ENCODE results near the gene ALKBH8. TPM values are rescaled to one million over a fixed set of nuclear protein-coding genes. Genes with fewer than 3 reads are reported as not detected.
A peak's percentile ranks its signal among the peaks of the same experiment; 100 is the strongest.
"Not testable (repeated sequence)": the region's sequence is repeated elsewhere in the genome, so short reads cannot be mapped to it uniquely, and the experiment has no call there.

Gene ALKBH8
- total RNA-seq, 1 experiment from 2014 or later, result 6.2 TPM

DNA sequence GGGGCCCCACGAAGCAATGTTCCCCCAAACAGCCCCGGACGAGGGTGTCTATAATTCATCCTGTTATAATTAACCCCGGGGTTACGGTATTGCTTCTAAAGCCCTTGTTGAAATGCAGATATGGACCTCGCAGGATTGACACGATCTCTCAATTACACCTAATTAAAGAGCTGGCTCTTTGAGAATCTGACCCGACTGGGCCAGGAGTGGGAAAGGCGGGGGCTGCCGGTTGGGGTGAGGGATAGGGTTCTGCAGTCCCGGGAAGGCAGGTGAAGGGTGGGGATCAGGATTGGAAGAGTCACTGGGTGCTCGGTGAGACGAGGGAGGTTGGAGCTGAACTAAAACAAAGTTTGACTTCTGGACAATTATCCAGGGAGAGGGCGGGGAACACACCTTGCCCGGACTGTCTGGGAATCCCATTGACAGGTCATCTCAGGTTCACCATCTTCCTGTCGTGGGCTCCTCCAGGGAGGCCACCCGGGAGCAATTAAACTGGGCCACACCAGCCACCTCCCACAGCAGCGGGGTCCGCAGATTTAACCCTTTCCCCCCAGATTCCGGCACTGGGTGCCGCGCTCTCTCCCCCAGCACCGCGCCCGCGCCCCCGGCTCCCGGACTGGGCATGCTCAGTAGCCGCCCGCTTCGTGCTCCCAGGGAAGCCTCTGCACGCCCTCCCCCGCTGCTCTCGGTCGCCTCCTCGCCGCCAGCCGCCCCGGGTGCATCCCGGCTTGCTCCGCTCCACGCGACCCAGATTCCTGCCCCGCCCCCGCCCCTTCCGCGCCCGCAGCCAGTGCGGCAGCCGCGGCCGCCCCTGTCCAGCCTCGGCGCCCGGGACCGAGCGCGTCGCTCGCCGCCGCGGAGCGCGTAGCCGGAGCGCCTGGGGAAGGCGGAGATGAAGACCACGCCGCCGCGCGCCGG lies 25.2 kb upstream of the ALKBH8 start, which contains the start of gene ELMOD1:
ELMOD1 (plus strand) TSS at position 688 of the 918 bp plus-strand sequence. CDS start 27,043 bp downstream, outside the sequence.
- H3K9me3 ChIP-seq (replicated peaks), result no peaks in the 10 kb centered on the region
- H3K36me3 ChIP-seq, result no peaks in the 10 kb centered on the region
- peaks cover 4% of the 10 kb centered on the region; the same call in 1 of the 2 replicates for H3K27me3 ChIP-seq (replicated peaks)
- H3K4me3 ChIP-seq, result peak within 1 kb of the TSS; percentile 42
- DNase-seq (ENCODE audit: low read depth in 1 of 2, low spot score in 2 of 2), result peak in 1 of 2 experiments; percentile 41
- H3K27ac ChIP-seq, result no peak within 1 kb of the TSS
- H3K4me1 ChIP-seq (replicated peaks), result peaks cover 7% of the 10 kb centered on the region

DNA sequence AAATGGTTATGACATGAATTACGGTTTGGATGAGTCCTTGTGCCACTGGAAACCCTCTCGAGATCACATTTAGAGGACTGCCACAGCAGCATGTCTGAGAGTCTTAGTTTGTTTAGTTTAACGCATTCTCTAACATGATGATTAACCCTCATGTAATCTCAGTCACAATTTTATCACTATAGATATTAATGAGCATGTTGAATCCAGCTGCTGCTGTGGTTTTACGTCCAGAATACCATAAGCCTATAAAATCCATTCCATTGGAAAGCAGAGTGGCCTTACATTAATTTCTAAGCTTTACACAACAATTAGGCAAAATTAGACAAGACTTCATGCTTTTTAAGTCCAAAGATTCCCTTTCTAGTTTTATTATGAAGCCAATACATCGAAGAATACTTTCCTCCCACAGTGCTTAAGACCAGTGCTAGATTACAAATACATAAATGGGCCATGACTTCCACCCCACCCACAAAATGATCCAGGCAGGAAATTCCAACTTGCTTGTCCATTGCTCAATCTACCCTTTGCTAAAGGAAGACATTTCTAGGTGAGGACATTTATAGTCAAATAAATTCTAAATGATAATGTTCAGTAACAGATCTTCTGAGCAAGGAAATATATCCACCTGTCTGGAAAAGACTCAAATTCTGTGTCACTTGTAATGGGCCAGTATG lies 21.9 kb upstream of the ALKBH8 start:
- peaks cover 4% of the 10 kb centered on the region; the same call in 1 of the 2 replicates for H3K27me3 ChIP-seq (replicated peaks)
- H3K4me1 ChIP-seq (replicated peaks), result peaks cover 7% of the 10 kb centered on the region
- no peak overlapping the region for H3K4me3 ChIP-seq
- no peaks in the 10 kb centered on the region for H3K36me3 ChIP-seq
- no peaks in the 10 kb centered on the region for H3K9me3 ChIP-seq (replicated peaks)
- no peak overlapping the region for H3K27ac ChIP-seq
- no peak for DNase-seq (ENCODE audit: low read depth in 1 of 2, low spot score in 2 of 2)

GRCh38 chr11:107583629-107584195 lies 18.2 kb upstream of the ALKBH8 start:
- no peak overlapping the region for H3K27ac ChIP-seq
- no peak for DNase-seq (ENCODE audit: low read depth in 1 of 2, low spot score in 2 of 2)
- no peaks in the 10 kb centered on the region for H3K9me3 ChIP-seq (replicated peaks)
- H3K4me1 ChIP-seq (replicated peaks), result peaks cover 7% of the 10 kb centered on the region
- no peak overlapping the region for H3K4me3 ChIP-seq
- H3K27me3 ChIP-seq (replicated peaks), result no peaks in the 10 kb centered on the region
- no peaks in the 10 kb centered on the region for H3K36me3 ChIP-seq

- Histone ChIP-seq H3K27me3 (replicated peaks) (no peaks in the 10 kb centered on the region), H3K36me3 (no peaks in the 10 kb centered on the region), H3K4me1 (replicated peaks) (no peaks in the 10 kb centered on the region), H3K9me3 (replicated peaks) (no peaks in the 10 kb centered on the region), H3K27ac (no peak overlapping the region), H3K4me3 (no peak overlapping the region)
- no peak for DNase-seq (ENCODE audit: low read depth in 1 of 2, low spot score in 2 of 2)
These were observed 15.6 kb upstream of the ALKBH8 start for GRCh38 chr11:107581147-107581546.

DNA sequence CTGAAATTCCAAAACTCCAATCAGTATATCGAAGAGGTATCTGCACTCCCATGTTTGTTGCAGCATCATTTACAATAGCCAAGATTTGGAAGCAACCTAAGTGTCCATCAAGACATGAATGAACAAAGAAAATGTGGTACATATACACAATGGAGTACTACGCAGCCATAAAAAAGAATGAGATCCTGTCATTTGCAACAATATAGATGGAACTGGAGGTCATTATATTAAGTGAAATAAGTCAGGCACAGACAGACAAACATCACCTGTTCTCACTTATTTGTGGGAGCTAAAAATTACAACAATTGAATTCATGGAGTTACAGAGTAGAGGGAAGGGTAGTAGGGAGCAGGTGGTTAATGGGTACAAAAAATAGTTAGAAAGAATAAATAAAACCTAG lies 13.6 kb upstream of the ALKBH8 start:
- not testable (repeated sequence) for H3K9me3 ChIP-seq (replicated peaks); H3K36me3 ChIP-seq; H3K4me1 ChIP-seq (replicated peaks); DNase-seq (ENCODE audit: low read depth in 1 of 2, low spot score in 2 of 2); H3K27me3 ChIP-seq (replicated peaks); H3K4me3 ChIP-seq; H3K27ac ChIP-seq

- Histone ChIP-seq H3K27ac (no peak overlapping the region), H3K9me3 (replicated peaks) (no peaks in the 10 kb centered on the region), H3K27me3 (replicated peaks) (no peaks in the 10 kb centered on the region), H3K4me1 (replicated peaks) (no peaks in the 10 kb centered on the region), H3K4me3 (no peak overlapping the region), H3K36me3 (no peaks in the 10 kb centered on the region)
- DNase-seq (ENCODE audit: low read depth in 1 of 2, low spot score in 2 of 2), result no peak
These were observed 11.8 kb upstream of the ALKBH8 start for GRCh38 chr11:107577346-107577711.

- H3K36me3 ChIP-seq, result not testable (repeated sequence)
These were observed 11.2 kb upstream of the ALKBH8 start for GRCh38 chr11:107576497-107577345.

DNA sequence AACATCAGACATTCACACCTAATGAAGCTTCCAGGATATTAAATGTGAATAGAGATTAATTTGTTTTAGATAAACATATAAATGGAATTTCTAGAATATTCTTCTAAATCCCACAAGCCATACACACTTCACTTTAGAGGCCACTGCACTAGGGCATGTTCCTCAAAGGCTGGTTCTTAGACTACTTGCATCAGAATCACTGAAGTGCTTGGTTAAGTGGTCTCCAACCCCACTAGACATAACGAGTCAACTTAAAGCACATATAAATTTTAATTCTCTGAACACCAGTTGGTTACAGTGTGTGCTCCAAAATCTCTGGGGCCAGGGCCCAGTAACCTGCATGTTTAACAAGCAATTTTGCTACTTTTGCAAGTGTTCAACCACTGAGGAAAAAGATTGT lies 7.9 kb upstream of the ALKBH8 start:
- DNase-seq (ENCODE audit: low read depth in 1 of 2, low spot score in 2 of 2), result no peak
- no peaks in the 10 kb centered on the region for H3K27me3 ChIP-seq (replicated peaks)
- no peaks in the 10 kb centered on the region for H3K9me3 ChIP-seq (replicated peaks)
- no peaks in the 10 kb centered on the region for H3K36me3 ChIP-seq
- no peaks in the 10 kb centered on the region for H3K4me1 ChIP-seq (replicated peaks)
- no peak overlapping the region for H3K27ac ChIP-seq
- no peak overlapping the region for H3K4me3 ChIP-seq

More at GRCh38 chr11:107576497-107577345, 11.2 kb upstream of the ALKBH8 start:
- peak in 1 of 2 experiments; percentile 39 for DNase-seq (ENCODE audit: low read depth in 1 of 2, low spot score in 2 of 2)
- H3K27me3 ChIP-seq (replicated peaks); H3K9me3 ChIP-seq (replicated peaks); H3K27ac ChIP-seq; H3K4me3 ChIP-seq; H3K4me1 ChIP-seq (replicated peaks): not testable (repeated sequence)

- Histone ChIP-seq H3K27ac (no peak overlapping the region), H3K27me3 (replicated peaks) (no peaks in the 10 kb centered on the region), H3K36me3 (no peaks in the 10 kb centered on the region), H3K4me3 (no peak overlapping the region), H3K4me1 (replicated peaks) (peaks cover 5% of the 10 kb centered on the region; the same call in 1 of the 2 replicates), H3K9me3 (replicated peaks) (no peaks in the 10 kb centered on the region)
- no peak for DNase-seq (ENCODE audit: low read depth in 1 of 2, low spot score in 2 of 2)
These were observed 4.5 kb upstream of the ALKBH8 start for GRCh38 chr11:107570015-107570414.

DNA sequence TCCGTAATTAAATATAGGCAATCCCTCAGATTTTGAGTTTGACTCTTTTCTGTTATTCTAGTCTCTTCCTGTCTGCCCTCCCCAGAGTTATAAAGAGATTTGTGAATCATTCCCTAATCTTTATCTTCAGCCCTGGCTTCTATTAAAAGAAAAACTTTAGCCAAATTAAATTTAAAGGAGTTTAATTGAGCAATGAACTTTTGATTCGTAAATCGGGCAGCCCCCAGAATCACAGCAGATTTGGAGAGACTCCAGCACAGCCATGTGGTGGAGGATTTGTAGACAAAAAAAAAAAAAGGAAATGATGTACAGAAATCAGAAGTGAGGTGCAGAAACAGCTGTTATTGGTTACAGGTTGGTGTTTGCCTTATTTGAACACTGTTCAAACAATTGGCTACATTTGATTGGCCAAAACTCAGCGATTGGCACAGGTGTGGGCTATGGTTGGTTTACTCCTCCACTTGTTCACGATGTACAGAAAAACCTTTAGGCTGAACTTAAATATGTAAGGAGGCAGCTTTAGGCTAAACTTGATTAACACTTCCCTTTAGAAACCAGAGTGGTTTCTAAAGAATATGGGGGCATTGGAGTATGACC lies 2.3 kb upstream of the ALKBH8 start:
- Histone ChIP-seq H3K4me1 (replicated peaks) (peaks cover 17% of the 10 kb centered on the region), H3K9me3 (replicated peaks) (no peaks in the 10 kb centered on the region), H3K36me3 (no peaks in the 10 kb centered on the region), H3K27ac (no peak overlapping the region), H3K4me3 (no peak overlapping the region), H3K27me3 (replicated peaks) (no peaks in the 10 kb centered on the region)
- no peak for DNase-seq (ENCODE audit: low read depth in 1 of 2, low spot score in 2 of 2)

DNA sequence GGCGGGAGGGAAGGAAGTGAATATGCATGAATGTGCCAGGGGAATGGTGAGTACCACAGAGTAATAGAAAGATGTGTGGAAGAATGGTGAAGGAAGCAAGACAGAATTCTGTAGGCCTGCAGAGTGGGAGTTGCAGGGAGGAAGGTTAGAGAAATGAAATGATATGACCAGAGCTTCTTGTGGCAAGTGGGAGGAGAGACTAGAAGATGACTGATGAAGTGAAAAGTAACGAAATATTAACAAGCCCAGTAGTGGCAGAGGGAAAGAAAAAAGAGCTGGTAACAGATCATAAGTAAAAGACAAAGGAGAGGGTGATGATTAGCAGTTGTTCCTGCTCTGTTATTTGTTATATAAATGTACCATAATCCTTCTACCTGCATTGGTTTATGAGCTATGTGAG lies 1.0 kb upstream of the ALKBH8 start:
- Histone ChIP-seq H3K27ac (no peak overlapping the region), H3K4me3 (no peak overlapping the region)

DNA sequence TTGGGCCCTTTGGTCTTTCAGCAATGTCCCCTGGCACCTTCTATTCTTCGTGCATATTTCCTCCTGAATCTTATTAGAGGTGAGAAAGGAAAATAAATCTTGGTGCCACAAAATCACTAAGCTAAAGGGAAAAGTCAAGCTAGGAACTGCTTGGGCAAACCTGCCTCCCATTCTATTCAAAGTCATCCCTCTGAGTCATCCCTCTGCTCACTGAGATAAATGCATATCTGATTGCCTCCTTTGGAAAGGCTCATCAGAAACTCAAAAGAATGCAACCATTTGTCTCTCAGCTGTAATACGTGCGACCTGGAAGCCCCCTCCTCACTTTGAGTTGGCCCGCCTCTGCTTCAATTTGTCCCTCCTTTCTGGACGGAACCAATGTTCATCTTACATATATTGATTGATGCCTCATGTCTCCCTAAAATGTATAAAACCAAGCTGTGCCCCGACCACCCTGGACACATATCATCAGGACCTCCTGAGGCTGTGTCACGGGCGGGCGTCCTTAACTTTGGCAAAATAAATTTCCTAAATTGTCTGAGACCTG lies 493 bp upstream of the ALKBH8 start:
- H3K27ac ChIP-seq, result peak overlapping the region; percentile 67
- H3K4me3 ChIP-seq, result peak overlapping the region; percentile 58
- not testable (repeated sequence) for H3K27me3 ChIP-seq (replicated peaks); H3K9me3 ChIP-seq (replicated peaks); DNase-seq (ENCODE audit: low read depth in 1 of 2, low spot score in 2 of 2); H3K36me3 ChIP-seq
- H3K4me1 ChIP-seq (replicated peaks), result peaks cover 31% of the 10 kb centered on the region

More for the DNA sequence above, 1.0 kb upstream of the ALKBH8 start:
- H3K27me3 ChIP-seq (replicated peaks), result no peaks in the 10 kb centered on the region
- H3K4me1 ChIP-seq (replicated peaks), result peaks cover 30% of the 10 kb centered on the region
- DNase-seq (ENCODE audit: low read depth in 1 of 2, low spot score in 2 of 2), result no peak
- no peaks in the 10 kb centered on the region for H3K9me3 ChIP-seq (replicated peaks)
- no peaks in the 10 kb centered on the region for H3K36me3 ChIP-seq

DNA sequence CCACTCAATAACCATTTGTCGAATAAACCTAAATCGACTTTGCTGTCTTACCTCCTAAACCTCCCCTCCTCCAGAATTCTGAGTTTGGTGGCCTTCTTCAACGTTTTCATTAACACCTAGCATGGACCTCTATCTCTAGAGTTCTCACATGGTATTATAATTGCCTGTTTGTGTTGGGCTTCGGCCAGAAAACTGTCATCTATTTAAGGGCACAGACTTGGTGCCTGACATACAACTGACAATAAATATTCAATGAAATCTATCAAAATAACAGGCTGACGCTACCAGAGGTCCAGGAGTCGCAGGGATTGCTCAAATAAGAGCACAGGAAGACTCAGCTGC lies 687 bp downstream of the ALKBH8 start:
- Histone ChIP-seq H3K27ac (peak overlapping the region; percentile 67; the same call in 1 of the 2 replicates), H3K27me3 (replicated peaks) (no peaks in the 10 kb centered on the region), H3K9me3 (replicated peaks) (no peaks in the 10 kb centered on the region), H3K4me3 (peak overlapping the region; percentile 58), H3K4me1 (replicated peaks) (peaks cover 31% of the 10 kb centered on the region), H3K36me3 (no peaks in the 10 kb centered on the region)
- no peak for DNase-seq (ENCODE audit: low read depth in 1 of 2, low spot score in 2 of 2)
